Omental fat pad (tissue), 4 donors: ENCODE measurements around the gene LBHD2. TPM values are rescaled to one million over a fixed set of nuclear protein-coding genes. Genes with fewer than 3 reads are reported as not detected.

Experiments
- ATAC-seq: fragments of 150-250 bp; one replicate; pipeline ENCODE4 v1.9.1; 2016; ENCODE audit warnings: mild to moderate bottlenecking, moderate library complexity; ENCODE audit not compliant: low FRiP score
- DNase-seq: peaks from one replicate; pipeline ENCODE4 v3.0.0-alpha.2; 2019; ENCODE audit warnings: low spot score
- CTCF ChIP-seq, 3 donors: fragments of 450-650 bp; IDR thresholded peaks; one replicate each; pipeline ENCODE4 v1.5.1; 2016 to 2017; ENCODE audit warnings: antibody characterized with exemption in 3 of 3, mild to moderate bottlenecking in 3 of 3, moderate library complexity in 2 of 3
- total RNA-seq, 4 donors: library from RNA; depleted of rRNA; stranded (reverse); fragments of >200 nt; gene quantifications; one replicate each; pipeline ENCODE4 v1.1.0, GENCODE V29; 2016

LBHD2 gene
- total RNA-seq, 4 donors from 2014 or later: 6.3 TPM; not detected in 3

DNA sequence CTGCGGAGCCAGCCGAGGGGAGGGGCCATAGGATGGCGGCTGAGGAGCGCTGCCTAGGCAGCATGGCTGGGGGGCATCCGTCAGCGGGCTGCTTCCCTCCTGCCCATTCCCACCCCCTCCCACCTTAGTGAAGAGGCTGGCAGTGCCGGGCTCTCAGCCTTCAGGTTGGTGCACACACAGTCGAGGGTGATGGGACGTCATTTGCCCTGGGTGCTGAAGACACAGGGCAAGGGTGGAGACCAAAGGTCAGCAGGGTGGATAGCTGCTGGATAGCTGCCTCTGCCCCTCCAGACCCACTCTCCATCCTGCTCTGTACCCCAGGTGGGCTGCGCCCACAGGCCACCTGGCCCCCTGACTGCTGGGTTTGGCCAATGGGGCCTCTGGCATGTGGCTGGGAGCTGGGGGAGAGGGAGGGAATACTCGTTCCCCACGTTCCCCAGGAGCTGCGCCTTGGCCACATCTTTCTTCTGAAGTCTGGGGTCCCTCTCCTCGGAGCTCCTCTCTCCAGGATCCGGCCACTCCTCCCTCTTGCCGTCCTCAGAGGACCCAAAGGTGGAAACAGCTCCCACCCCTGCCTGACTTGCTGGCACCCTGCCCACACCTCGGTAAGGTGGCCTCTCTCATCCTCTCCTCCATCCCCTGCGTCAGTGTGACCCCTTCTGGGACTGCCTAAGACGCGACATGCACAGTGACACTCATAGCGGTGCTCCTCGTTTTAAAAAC, 15.5 kb upstream of the LBHD2 start:
- no peak for DNase-seq
- ATAC-seq: no peak

GRCh38 chr14:103070263-103070885, 13.6 kb upstream of the LBHD2 start:
- DNase-seq: no peak
- no peak for TF ChIP-seq CTCF (IDR thresholded peaks at IDR 0.05)

More for the DNA sequence above, 15.5 kb upstream of the LBHD2 start:
- TF ChIP-seq CTCF (IDR thresholded peaks at IDR 0.05): no peak

GRCh38 chr14:103070971-103071542, 13.0 kb upstream of the LBHD2 start:
- DNase-seq: no peak
- TF ChIP-seq CTCF (IDR thresholded peaks at IDR 0.05): no peak
- no peak for ATAC-seq

More at GRCh38 chr14:103070263-103070885, 13.6 kb upstream of the LBHD2 start:
- ATAC-seq: no peak

DNA sequence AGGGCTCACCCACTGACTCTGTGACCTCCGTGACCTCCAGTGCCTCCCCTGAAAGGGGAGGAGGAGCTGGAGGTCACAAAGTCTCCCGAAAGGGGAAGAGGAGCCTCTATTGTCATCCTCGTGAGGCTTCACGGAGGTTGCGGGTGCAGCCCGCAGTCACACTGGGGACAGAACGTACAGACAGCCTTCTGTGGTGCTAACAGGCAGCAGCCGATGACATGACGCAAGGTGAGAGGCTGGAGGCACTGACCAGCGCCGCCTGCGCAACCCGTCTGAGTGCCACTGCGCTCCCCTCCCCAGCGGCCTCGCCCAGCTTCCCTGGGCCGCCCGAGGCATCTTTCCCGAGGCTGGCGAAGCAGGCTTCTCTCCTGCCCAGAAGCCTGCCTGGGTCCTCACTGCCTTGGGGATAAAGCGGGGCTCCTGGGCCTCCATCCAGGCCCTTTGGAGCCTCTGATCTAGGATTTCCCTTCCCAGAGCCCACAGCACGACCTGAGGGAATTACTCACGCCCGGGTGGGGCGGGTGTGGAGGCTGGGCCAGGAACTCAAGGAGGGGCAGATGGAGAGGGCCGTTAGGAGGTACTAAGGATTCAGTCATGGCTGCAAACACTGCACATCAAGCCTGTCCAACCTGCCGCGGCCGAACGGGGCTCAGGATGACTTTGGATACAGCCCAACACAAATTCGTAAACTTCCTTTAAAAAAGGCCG, 12.3 kb upstream of the LBHD2 start:
- TF ChIP-seq CTCF (IDR thresholded peaks at IDR 0.05): no peak
- no peak for ATAC-seq
- DNase-seq: no peak

DNA sequence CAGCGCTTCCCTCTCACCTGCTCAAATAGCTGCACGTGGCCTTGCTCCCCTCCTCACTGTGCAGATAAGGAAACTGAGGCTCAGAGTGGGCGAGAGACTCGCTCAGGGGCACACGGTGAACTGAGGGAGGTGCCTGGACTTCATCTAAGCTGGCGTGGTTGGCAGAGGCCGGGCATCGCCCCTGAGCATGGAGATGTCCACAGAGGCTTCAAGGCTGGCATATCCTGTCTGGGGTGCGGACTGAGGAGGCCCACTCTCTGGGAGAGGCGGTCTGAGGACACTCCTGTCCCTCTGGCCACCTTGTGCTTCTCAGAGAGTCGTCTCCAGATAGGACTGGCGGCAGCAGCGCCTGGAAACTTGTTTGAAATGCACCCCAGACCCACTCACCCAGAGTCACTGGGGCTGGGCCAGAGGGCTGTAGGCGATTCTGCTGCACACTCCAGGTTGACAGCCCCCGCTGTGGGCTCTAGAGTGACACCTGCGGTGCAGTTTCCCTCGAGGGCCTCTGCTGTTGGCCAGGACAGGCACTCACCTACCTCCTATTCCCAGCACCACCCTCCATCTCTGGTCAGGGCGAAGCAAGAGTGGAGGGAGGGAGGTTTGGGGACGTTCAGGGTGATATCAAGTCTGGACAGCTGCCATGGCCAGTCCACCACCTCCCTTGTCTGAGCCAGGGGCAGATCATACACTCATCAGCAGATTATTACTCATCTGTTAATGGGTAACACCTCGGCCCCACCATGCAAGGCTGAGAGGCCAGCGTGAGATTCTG, 11.2 kb upstream of the LBHD2 start:
- ATAC-seq: no peak
- DNase-seq: no peak
- no peak for TF ChIP-seq CTCF (IDR thresholded peaks at IDR 0.05)

GRCh38 chr14:103073367-103073875, 10.6 kb upstream of the LBHD2 start:
- no peak for TF ChIP-seq CTCF (IDR thresholded peaks at IDR 0.05)
- no peak for DNase-seq
- no peak for ATAC-seq
